ENCODE measurements around the gene KDM6A.
"Not testable (repeated sequence)": the region's sequence is repeated elsewhere in the genome, so short reads cannot be mapped to it uniquely, and the experiment has no call there.

The KDM6A gene

DNA sequence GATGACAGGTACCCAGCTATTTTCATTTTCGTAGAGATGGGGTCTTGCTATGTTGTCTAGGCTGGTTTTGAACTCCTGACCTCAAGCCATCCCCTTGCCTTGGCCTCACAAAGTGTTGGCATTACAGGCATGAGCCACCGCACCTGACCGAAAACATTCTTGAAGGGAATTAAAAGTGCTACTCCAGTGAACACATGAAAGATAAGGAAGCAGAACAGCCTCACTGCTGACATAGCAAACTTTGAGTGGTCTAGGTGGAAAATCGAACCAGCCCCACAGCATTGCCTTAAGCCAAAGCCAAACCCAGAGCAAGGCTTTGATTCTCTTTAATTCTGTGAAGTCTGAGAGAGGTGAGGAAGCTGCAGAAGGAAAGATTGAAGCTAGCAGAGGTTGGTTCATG lies 65.1 kb downstream of the KDM6A start:
- no peaks in the 10 kb centered on the region for H3K36me3 ChIP-seq (ENCODE audit: insufficient read depth)
- H3K4me3 ChIP-seq (IDR thresholded peaks at IDR 0.05; ENCODE audit: insufficient read depth, low read depth, low read length) = no peak overlapping the region
- no peak overlapping the region for H3K4me2 ChIP-seq
- H2AFZ ChIP-seq (ENCODE audit: low read depth) = no peak overlapping the region
- peaks cover 87% of the 10 kb centered on the region for H3K79me2 ChIP-seq (ENCODE audit: insufficient read depth, low read depth)
- H3K9ac ChIP-seq = no peak overlapping the region
- no peaks in the 10 kb centered on the region for H3K27me3 ChIP-seq (ENCODE audit: insufficient read depth, low read depth)
- H3K4me1 ChIP-seq (ENCODE audit: low read depth, poor library complexity, severe bottlenecking) = peaks cover 6% of the 10 kb centered on the region
- H4K20me1 ChIP-seq (ENCODE audit: insufficient read depth) = 0 out of 2 replicates have a peak, but pooled peaks cover 7% of the 10 kb centered on the region
- no peak for TF ChIP-seq CTCF (conservative IDR thresholded peaks at IDR 0.05; ENCODE audit: low read depth, low read length)
- H3K27ac ChIP-seq = no peak overlapping the region

DNA sequence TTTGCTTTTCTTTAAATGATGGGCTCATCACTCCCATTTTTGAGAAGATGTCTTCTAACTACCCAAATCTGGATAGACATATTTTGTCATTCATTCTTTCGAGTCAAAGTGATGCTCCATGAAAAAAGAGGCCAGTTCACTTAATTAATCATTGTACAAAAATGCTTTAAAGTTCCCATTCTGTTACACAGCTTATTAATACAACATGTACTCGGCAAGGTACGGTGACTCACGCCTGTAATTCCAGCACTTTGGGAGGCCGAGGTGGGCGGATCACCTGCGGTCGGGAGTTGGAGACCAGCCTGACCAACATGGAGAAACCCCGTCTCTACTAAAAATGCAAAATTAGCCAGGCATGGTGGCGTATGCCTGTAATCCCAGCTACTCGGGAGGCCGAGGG lies 67.6 kb downstream of the KDM6A start:
- H3K27ac ChIP-seq; H4K20me1 ChIP-seq (ENCODE audit: insufficient read depth): not testable (repeated sequence)

DNA sequence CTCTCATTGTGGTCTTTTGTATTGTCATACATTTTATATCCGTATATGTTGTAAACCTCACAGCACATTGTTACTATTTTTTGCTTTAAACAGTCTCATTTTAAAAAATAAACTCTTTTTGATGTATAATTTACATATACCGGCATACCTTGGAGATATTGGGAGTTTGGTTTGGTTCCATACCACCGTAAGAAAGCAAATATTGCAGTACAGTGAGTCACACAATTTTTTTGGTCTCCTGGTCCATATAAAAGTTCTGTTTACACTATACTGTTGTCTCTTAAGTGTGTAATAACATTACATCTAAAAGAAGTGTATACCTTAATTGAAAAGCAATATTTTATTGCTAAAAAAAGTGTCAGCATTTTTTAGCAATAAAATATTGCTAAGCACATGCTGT lies 70.0 kb downstream of the KDM6A start:
- Histone ChIP-seq H3K9ac (no peak overlapping the region), H3K4me1 (ENCODE audit: low read depth, poor library complexity, severe bottlenecking) (no peaks in the 10 kb centered on the region), H4K20me1 (ENCODE audit: insufficient read depth) (no peaks in the 10 kb centered on the region), H2AFZ (ENCODE audit: low read depth) (no peak overlapping the region), H3K36me3 (ENCODE audit: insufficient read depth) (no peaks in the 10 kb centered on the region), H3K4me2 (no peak overlapping the region), H3K27ac (no peak overlapping the region), H3K27me3 (ENCODE audit: insufficient read depth, low read depth) (no peaks in the 10 kb centered on the region), H3K4me3 (IDR thresholded peaks at IDR 0.05; ENCODE audit: insufficient read depth, low read depth, low read length) (no peak overlapping the region), H3K79me2 (ENCODE audit: insufficient read depth, low read depth) (peaks cover 87% of the 10 kb centered on the region)
- TF ChIP-seq CTCF (conservative IDR thresholded peaks at IDR 0.05; ENCODE audit: low read depth, low read length) = no peak

More for the DNA sequence above, 67.6 kb downstream of the KDM6A start:
- H3K36me3 ChIP-seq (ENCODE audit: insufficient read depth); H3K9ac ChIP-seq; H2AFZ ChIP-seq (ENCODE audit: low read depth); H3K4me2 ChIP-seq; H3K4me1 ChIP-seq (ENCODE audit: low read depth, poor library complexity, severe bottlenecking); H3K4me3 ChIP-seq (IDR thresholded peaks at IDR 0.05; ENCODE audit: insufficient read depth, low read depth, low read length); H3K27me3 ChIP-seq (ENCODE audit: insufficient read depth, low read depth): not testable (repeated sequence)
- H3K79me2 ChIP-seq (ENCODE audit: insufficient read depth, low read depth) = peaks cover 87% of the 10 kb centered on the region

DNA sequence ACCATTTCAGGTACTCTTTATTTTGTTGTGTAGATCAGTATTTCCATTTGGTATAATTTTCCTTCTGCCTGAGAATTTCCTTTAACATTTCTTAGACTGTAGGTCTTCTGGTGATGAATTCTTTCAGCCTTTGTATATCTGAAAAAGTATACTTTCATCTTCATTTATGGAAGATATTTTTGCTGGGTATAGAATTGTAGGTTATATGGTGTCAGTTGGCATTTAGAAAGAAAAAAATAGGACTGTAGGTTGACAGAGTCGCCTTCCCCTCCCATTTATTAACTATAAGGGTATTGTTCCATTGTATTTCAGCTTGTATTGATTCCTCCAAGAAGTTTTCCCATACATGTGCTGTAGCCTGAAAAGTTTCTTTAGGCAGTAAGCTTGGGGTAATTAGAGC lies 71.9 kb downstream of the KDM6A start:
- H3K36me3 ChIP-seq (ENCODE audit: insufficient read depth) = no peaks in the 10 kb centered on the region
- no peak overlapping the region for H3K9ac ChIP-seq
- no peaks in the 10 kb centered on the region for H3K4me1 ChIP-seq (ENCODE audit: low read depth, poor library complexity, severe bottlenecking)
- no peak overlapping the region for H3K4me3 ChIP-seq (IDR thresholded peaks at IDR 0.05; ENCODE audit: insufficient read depth, low read depth, low read length)
- no peak overlapping the region for H3K27ac ChIP-seq
- H3K79me2 ChIP-seq (ENCODE audit: insufficient read depth, low read depth) = peaks cover 85% of the 10 kb centered on the region
- H2AFZ ChIP-seq (ENCODE audit: low read depth) = no peak overlapping the region
- no peak for TF ChIP-seq CTCF (conservative IDR thresholded peaks at IDR 0.05; ENCODE audit: low read depth, low read length)
- no peak overlapping the region for H3K4me2 ChIP-seq
- no peaks in the 10 kb centered on the region for H3K27me3 ChIP-seq (ENCODE audit: insufficient read depth, low read depth)
- no peaks in the 10 kb centered on the region for H4K20me1 ChIP-seq (ENCODE audit: insufficient read depth)

GRCh38 chrX:44945736-44946135 lies 72.7 kb downstream of the KDM6A start:
- Histone ChIP-seq H3K4me3 (IDR thresholded peaks at IDR 0.05; ENCODE audit: insufficient read depth, low read depth, low read length) (no peak overlapping the region), H3K36me3 (ENCODE audit: insufficient read depth) (no peaks in the 10 kb centered on the region), H3K4me1 (ENCODE audit: low read depth, poor library complexity, severe bottlenecking) (no peaks in the 10 kb centered on the region), H2AFZ (ENCODE audit: low read depth) (no peak overlapping the region), H3K27ac (no peak overlapping the region), H3K27me3 (ENCODE audit: insufficient read depth, low read depth) (no peaks in the 10 kb centered on the region), H3K4me2 (no peak overlapping the region), H3K79me2 (ENCODE audit: insufficient read depth, low read depth) (peaks cover 85% of the 10 kb centered on the region), H3K9ac (no peak overlapping the region), H4K20me1 (ENCODE audit: insufficient read depth) (no peaks in the 10 kb centered on the region)
- TF ChIP-seq CTCF (conservative IDR thresholded peaks at IDR 0.05; ENCODE audit: low read depth, low read length) = no peak

Measured in KMS-11 (cell line).